ENCODE measurements around the gene SNX33.
A peak's percentile ranks its signal among the peaks of the same experiment; 100 is the strongest.

GRCh38 chr15:75640483-75641178, 7.1 kb upstream of the SNX33 start:
- TF ChIP-seq CTCF (IDR thresholded peaks at IDR 0.05), result peak; percentile 27
- no peak for TF ChIP-seq EZH2 (IDR thresholded peaks at IDR 0.05)
- TF ChIP-seq EZH2phosphoT487 (IDR thresholded peaks at IDR 0.05), result no peak
